ENCODE data around the gene EIF5A. TPM values are rescaled to one million over a fixed set of nuclear protein-coding genes. Genes with fewer than 3 reads are reported as not detected.

The EIF5A gene
- total RNA-seq (2021; ENCODE audit: unreplicated experiment), result 1,139 TPM
- 996 and 1,140 TPM in 2 replicates for polyA plus RNA-seq (2012)
- Bru-seq, nascent RNA, result percentile 98 among the genes with signal in this experiment
- percentile 99 among the genes with signal in this experiment for BruChase-seq, experiment 1, labeled RNA remaining after a 6-hour chase
- percentile 99 among the genes with signal in this experiment for BruChase-seq, experiment 2, labeled RNA remaining after a 2-hour chase
- long read RNA-seq, transcript EIF5A-205 (6 exons, 1,271 nt), result minor isoform, 102 of 1,947 reads
- long read RNA-seq, transcript EIF5A-202 (6 exons, 1,511 nt), result major isoform, 1,641 of 1,947 reads
- long read RNA-seq, transcript EIF5A-207 (5 exons, 811 nt), result minor isoform, 12 of 1,947 reads
- long read RNA-seq, transcript EIF5A-201 (6 exons, 1,256 nt), result minor isoform, 9 of 1,947 reads
- long read RNA-seq, partial matches to known transcripts, result 144 of 1,947 reads
- long read RNA-seq, other reads (novel, unspliced or antisense), result 27 of 1,947 reads

- H3K9me2 ChIP-seq (ENCODE audit: insufficient read depth), result no peaks in the 10 kb centered on the region
- BruUV-seq (replicated peaks), result no TSS peak
- no peak for TF ChIP-seq REST (IDR thresholded peaks at IDR 0.05; ENCODE audit: low read depth)
- no peak for TF ChIP-seq EZH2 (IDR thresholded peaks at IDR 0.05)
- peak; percentile 79 for TF ChIP-seq POLR2A (IDR thresholded peaks at IDR 0.05; ENCODE audit: borderline replicate concordance, extremely low read depth, insufficient read depth, insufficient read length)
- TF ChIP-seq CEBPB (IDR thresholded peaks at IDR 0.05; ENCODE audit: low read depth), result no peak
- no peak for TF ChIP-seq ZBTB33 (IDR thresholded peaks at IDR 0.05; ENCODE audit: extremely low read depth, insufficient replicate concordance, low read length)
- no peak; the same call in none of the 2 replicates for TF ChIP-seq MAX (IDR thresholded peaks at IDR 0.05)
- no peak for TF ChIP-seq ATF3 (IDR thresholded peaks at IDR 0.05)
- TF ChIP-seq CTCF (IDR thresholded peaks at IDR 0.05 in 2 of 3, conservative IDR thresholded peaks at IDR 0.05 in 1 of 3; ENCODE audit: borderline replicate concordance in 1 of 3, insufficient read depth in 1 of 3, low read depth in 2 of 3, low read length in 2 of 3), result no peak
- TF ChIP-seq POLR2AphosphoS5 (IDR thresholded peaks at IDR 0.05; ENCODE audit: low read depth, low read length), result peak; percentile 77
- peak; percentile 100 for TF ChIP-seq EGR1 (IDR thresholded peaks at IDR 0.05; ENCODE audit: low read depth)
- no peak for TF ChIP-seq EZH2phosphoT487 (IDR thresholded peaks at IDR 0.05; ENCODE audit: borderline replicate concordance)
- no peak for TF ChIP-seq CBX3 (IDR thresholded peaks at IDR 0.05; ENCODE audit: low read depth)
- no peak for TF ChIP-seq RAD21 (IDR thresholded peaks at IDR 0.05; ENCODE audit: low read depth)
- TF ChIP-seq ELF1 (IDR thresholded peaks at IDR 0.05; ENCODE audit: borderline replicate concordance, low read depth), result no peak
- TF ChIP-seq SIN3A (IDR thresholded peaks at IDR 0.05; ENCODE audit: low read depth), result no peak; the same call in 1 of the 2 replicates
- TF ChIP-seq FOSL1 (IDR thresholded peaks at IDR 0.05; ENCODE audit: low read depth), result no peak
Measured at GRCh38 chr17:7306911-7307685, at the start of gene EIF5A. Gene EIF5A, plus strand, starts transcription at chr17:7307628. Its CDS starts 2,008 bp downstream, at chr17:7309636.

More at GRCh38 chr17:7306911-7307685, at the start of gene EIF5A:
- intact Hi-C loops (cut with micrococcal nuclease), result loop anchor here (2.0 to 5.0 kb wide), 2 partner anchors 44 to 55 kb away; partner anchors contain the start of genes CTDNEP1 and ELP5
- peaks cover 19 to 41% of the 10 kb centered on the region in 2 experiments for H3K4me1 ChIP-seq (ENCODE audit: control insufficient read depth in 1 of 2, insufficient read depth in 2 of 2, low read length in 2 of 2)
- peak within 1 kb of the TSS; percentile 88 for H3K4me2 ChIP-seq (ENCODE audit: low read length)
- ChIA-PET RAD21 (ENCODE audit: low non-redundant PET in 1 of 2, low total read pairs in 2 of 2, uncharacterized antibody in 2 of 2, unreplicated experiment in 2 of 2) (no interaction called here), CTCF (no interaction called here), POLR2A (no interaction called here)
- H3K9me3 ChIP-seq (ENCODE audit: control insufficient read depth in 1 of 2, insufficient read depth in 1 of 2, low read depth in 1 of 2, low read length in 2 of 2), result no peaks in the 10 kb centered on the region
- ATAC-seq (peak; percentile 80), DNase-seq (ENCODE audit: low read depth, low spot score) (peak; percentile 100)
- H3K79me2 ChIP-seq (ENCODE audit: insufficient read depth, low read length), result peaks cover 46% of the 10 kb centered on the region
- peaks cover 20 to 34% of the 10 kb centered on the region in 2 experiments for H3K36me3 ChIP-seq (ENCODE audit: control insufficient read depth in 1 of 2, insufficient read depth in 2 of 2, low read length in 2 of 2)
- H3K27ac ChIP-seq (ENCODE audit: low read depth, low read length), result peak within 1 kb of the TSS; percentile 98
- H4K20me1 ChIP-seq (ENCODE audit: insufficient read depth), result peaks cover 24% of the 10 kb centered on the region
- H3K27me3 ChIP-seq (ENCODE audit: insufficient read depth, low read length), result no peaks in the 10 kb centered on the region
- H2AFZ ChIP-seq (ENCODE audit: low read depth, low read length, poor library complexity, severe bottlenecking), result no peak within 1 kb of the TSS
- H3K4me3 ChIP-seq (replicated peaks in 1 of 2; ENCODE audit: low read depth in 1 of 2, low read length in 2 of 2), result peak within 1 kb of the TSS; percentile 90 to 99
- peak within 1 kb of the TSS; percentile 99 for H3K9ac ChIP-seq (ENCODE audit: low read length)

Measured in HCT116 (cell line).